Loucy (cell line): ENCODE data around the gene CACNA1C.

Experiments
- H2AFZ ChIP-seq: fragments of 200-600 bp; sonication (generic); 2 replicates; pipeline ENCODE4 v1.6.0; 2016; ENCODE audit warnings: antibody characterized with exemption, mild to moderate bottlenecking, low read length, moderate library complexity
- H3F3A ChIP-seq: fragments of 200-600 bp; 2 replicates; pipeline ENCODE4 v1.6.0; 2016; ENCODE audit warnings: antibody characterized with exemption, low read depth, mild to moderate bottlenecking
- H3K27me3 ChIP-seq: fragments of 200-600 bp; sonication (generic); 2 replicates; pipeline ENCODE4 v1.6.1; 2014; ENCODE audit warnings: low read length, mild to moderate bottlenecking; ENCODE audit not compliant: insufficient read depth, poor library complexity, severe bottlenecking
- H3K36me3 ChIP-seq: fragments of 200-600 bp; sonication (generic); 2 replicates; pipeline ENCODE4 v1.6.1; 2016; ENCODE audit warnings: low read length; ENCODE audit not compliant: insufficient read depth
- H3K4me1 ChIP-seq: fragments of 200-600 bp; sonication (generic); 2 replicates; pipeline ENCODE4 v1.5.1; 2014; ENCODE audit warnings: low read length, mild to moderate bottlenecking; ENCODE audit not compliant: insufficient read depth, poor library complexity, severe bottlenecking
- H3K4me2 ChIP-seq: fragments of 200-600 bp; sonication (generic); 2 replicates; pipeline ENCODE4 v1.6.0; 2014; ENCODE audit warnings: antibody characterized with exemption, low read length, low read depth, mild to moderate bottlenecking; ENCODE audit not compliant: poor library complexity, severe bottlenecking
- H3K4me3 ChIP-seq: fragments of 200-600 bp; sonication (generic); 2 replicates; pipeline ENCODE4 v1.5.1; 2014; ENCODE audit warnings: low read length, mild to moderate bottlenecking, mixed read lengths; ENCODE audit not compliant: poor library complexity, severe bottlenecking
- H3K79me2 ChIP-seq: fragments of 200-600 bp; sonication (generic); 2 replicates; pipeline ENCODE4 v1.6.1; 2014; ENCODE audit warnings: low read length; ENCODE audit not compliant: insufficient read depth
- H3K9ac ChIP-seq: fragments of 200-600 bp; sonication (generic); 2 replicates; pipeline ENCODE4 v1.6.0; 2014; ENCODE audit warnings: mild to moderate bottlenecking, low read depth, low read length, moderate library complexity; ENCODE audit not compliant: poor library complexity, severe bottlenecking
- H3K9me2 ChIP-seq: fragments of 200-600 bp; sonication (generic); replicated peaks from 2 replicates; pipeline ENCODE4 v1.6.1; 2016; ENCODE audit warnings: low read depth, low read length, mixed read lengths
- H3K9me3 ChIP-seq: fragments of 200-600 bp; sonication (generic); 2 replicates; pipeline ENCODE4 v1.6.1; 2014; ENCODE audit warnings: mild to moderate bottlenecking, antibody characterized with exemption, low read length, low read depth; ENCODE audit not compliant: insufficient read depth
- H4K20me1 ChIP-seq: fragments of 200-600 bp; sonication (generic); 2 replicates; pipeline ENCODE4 v1.6.0; 2014; ENCODE audit warnings: antibody characterized with exemption, low read length, mild to moderate bottlenecking; ENCODE audit not compliant: insufficient read depth, poor library complexity, severe bottlenecking
- CTCF ChIP-seq: fragments of 200-600 bp; sonication (generic); conservative IDR thresholded peaks from 2 replicates; pipeline ENCODE4 v1.5.1; 2014; ENCODE audit warnings: mild to moderate bottlenecking, antibody characterized with exemption, low read length
- EZH2phosphoT487 ChIP-seq: fragments of 200-600 bp; IDR thresholded peaks from 2 replicates; pipeline ENCODE4 v1.6.1; 2018; ENCODE audit warnings: antibody characterized with exemption, mild to moderate bottlenecking, moderate library complexity, borderline replicate concordance

Gene CACNA1C

GRCh38 chr12:2578772-2579171, 526.0 kb downstream of the CACNA1C start:
- no peaks in the 10 kb centered on the region for H4K20me1 ChIP-seq
- H3K79me2 ChIP-seq = no peaks in the 10 kb centered on the region
- H3K4me3 ChIP-seq = no peak overlapping the region
- H3K9me3 ChIP-seq = no peaks in the 10 kb centered on the region
- H3K9ac ChIP-seq = no peak overlapping the region
- no peaks in the 10 kb centered on the region for H3K36me3 ChIP-seq
- no peaks in the 10 kb centered on the region for H3F3A ChIP-seq
- H3K4me1 ChIP-seq = no peaks in the 10 kb centered on the region
- H3K4me2 ChIP-seq = no peak overlapping the region
- TF ChIP-seq EZH2phosphoT487 = no peak
- no peak for TF ChIP-seq CTCF
- H2AFZ ChIP-seq = no peak overlapping the region
- H3K9me2 ChIP-seq = no peaks in the 10 kb centered on the region
- H3K27me3 ChIP-seq = peaks cover 6% of the 10 kb centered on the region

- Histone ChIP-seq H3K4me1 (no peaks in the 10 kb centered on the region), H3K27me3 (peaks cover 8% of the 10 kb centered on the region)
Observed at GRCh38 chr12:2580821-2581220, 528.0 kb downstream of the CACNA1C start.

DNA sequence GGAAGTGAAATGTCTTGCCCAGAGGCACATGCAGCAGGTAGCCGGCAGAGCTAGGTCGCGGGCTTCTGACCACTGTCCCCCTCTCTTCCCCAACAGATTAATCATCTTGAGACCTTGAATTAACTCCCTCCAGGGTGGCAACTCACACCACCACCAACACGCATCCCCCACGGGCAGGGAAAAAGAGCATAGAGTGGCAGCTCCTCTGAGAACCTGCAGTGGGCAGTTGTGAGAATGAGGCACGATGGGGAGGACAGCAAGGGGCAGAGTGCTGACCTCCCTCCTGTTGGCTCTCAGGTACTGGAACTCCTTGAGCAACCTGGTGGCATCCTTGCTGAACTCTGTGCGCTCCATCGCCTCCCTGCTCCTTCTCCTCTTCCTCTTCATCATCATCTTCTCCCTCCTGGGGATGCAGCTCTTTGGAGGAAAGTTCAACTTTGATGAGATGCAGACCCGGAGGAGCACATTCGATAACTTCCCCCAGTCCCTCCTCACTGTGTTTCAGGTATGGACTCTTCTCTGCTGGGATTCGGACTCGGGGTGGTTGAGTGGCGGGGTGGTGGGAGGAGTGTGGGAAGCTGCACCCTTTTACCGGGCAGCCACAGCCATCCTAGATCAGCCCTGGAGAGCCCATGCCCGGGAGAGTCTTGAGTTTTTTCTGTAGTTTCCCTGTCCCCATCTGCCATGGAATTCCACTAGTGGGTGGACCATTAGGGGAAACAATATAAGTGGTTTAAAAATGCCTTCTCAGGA, 528.7 kb downstream of the CACNA1C start:
- no peaks in the 10 kb centered on the region for H3K4me1 ChIP-seq
- no peaks in the 10 kb centered on the region for H3K9me3 ChIP-seq
- H2AFZ ChIP-seq = no peak overlapping the region
- H3K4me3 ChIP-seq = no peak overlapping the region
- H3K9ac ChIP-seq = no peak overlapping the region
- no peaks in the 10 kb centered on the region for H3K36me3 ChIP-seq
- TF ChIP-seq CTCF = no peak
- TF ChIP-seq EZH2phosphoT487 = no peak
- H3K9me2 ChIP-seq = no peaks in the 10 kb centered on the region
- no peaks in the 10 kb centered on the region for H3K79me2 ChIP-seq
- peaks cover 8% of the 10 kb centered on the region for H3K27me3 ChIP-seq
- no peak overlapping the region for H3K4me2 ChIP-seq
- no peaks in the 10 kb centered on the region for H4K20me1 ChIP-seq
- no peaks in the 10 kb centered on the region for H3F3A ChIP-seq

More at GRCh38 chr12:2580821-2581220, 528.0 kb downstream of the CACNA1C start:
- Histone ChIP-seq H3K4me2 (no peak overlapping the region), H3K9me2 (no peaks in the 10 kb centered on the region), H4K20me1 (no peaks in the 10 kb centered on the region), H2AFZ (no peak overlapping the region), H3K79me2 (no peaks in the 10 kb centered on the region), H3K9me3 (no peaks in the 10 kb centered on the region), H3F3A (no peaks in the 10 kb centered on the region), H3K36me3 (no peaks in the 10 kb centered on the region), H3K9ac (no peak overlapping the region), H3K4me3 (no peak overlapping the region)
- no peak for TF ChIP-seq EZH2phosphoT487

- Histone ChIP-seq H2AFZ (peak overlapping the region; percentile 41; the same call in 1 of the 2 replicates), H3K4me3 (no peak overlapping the region), H3K27me3 (peaks cover 8% of the 10 kb centered on the region)
Observed at GRCh38 chr12:2582631-2583030, 529.8 kb downstream of the CACNA1C start.

More at GRCh38 chr12:2582631-2583030, 529.8 kb downstream of the CACNA1C start:
- H3K9me3 ChIP-seq = no peaks in the 10 kb centered on the region
- no peaks in the 10 kb centered on the region for H3K4me1 ChIP-seq
- H3K9ac ChIP-seq = no peak overlapping the region
- TF ChIP-seq EZH2phosphoT487 = no peak
- H3K9me2 ChIP-seq = no peaks in the 10 kb centered on the region
- H3K79me2 ChIP-seq = no peaks in the 10 kb centered on the region
- peak overlapping the region; percentile 54 for H3K4me2 ChIP-seq
- no peaks in the 10 kb centered on the region for H3K36me3 ChIP-seq
- no peaks in the 10 kb centered on the region for H4K20me1 ChIP-seq
- H3F3A ChIP-seq = no peaks in the 10 kb centered on the region
